HG03521 (cell line): Measurements from ENCODE around the gene CD160.
"Not testable (repeated sequence)": the region's sequence is repeated elsewhere in the genome, so short reads cannot be mapped to it uniquely, and the experiment has no call there.

ENCODE experiments used
- ATAC-seq: cut with Tn5 transposase; IDR thresholded peaks from one replicate; pipeline ENCODE4 v1.9.1; 2021; ENCODE audit warnings: mild to moderate bottlenecking, moderate library complexity; ENCODE audit not compliant: unreplicated experiment

The CD160 gene

DNA sequence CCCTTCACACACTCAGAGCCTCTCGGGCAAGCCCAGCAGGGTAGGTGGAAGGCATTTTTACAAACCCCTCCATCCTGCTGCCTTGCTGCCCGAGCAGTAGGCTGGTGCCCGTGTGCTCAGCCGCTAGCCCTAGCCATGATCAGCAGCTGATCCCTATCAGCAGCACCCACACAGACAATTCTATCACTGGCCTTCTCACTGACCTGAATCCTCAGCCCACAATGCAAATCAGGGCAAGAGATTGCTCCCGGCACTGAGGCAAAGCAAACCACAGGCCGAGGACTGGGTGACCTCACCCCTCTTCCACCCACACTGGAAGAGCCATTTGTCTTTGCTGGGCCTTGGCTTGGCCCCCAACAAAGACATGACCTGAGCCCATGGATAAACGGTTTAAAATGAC lies 11.2 kb upstream of the CD160 start:
- ATAC-seq = no peak

DNA sequence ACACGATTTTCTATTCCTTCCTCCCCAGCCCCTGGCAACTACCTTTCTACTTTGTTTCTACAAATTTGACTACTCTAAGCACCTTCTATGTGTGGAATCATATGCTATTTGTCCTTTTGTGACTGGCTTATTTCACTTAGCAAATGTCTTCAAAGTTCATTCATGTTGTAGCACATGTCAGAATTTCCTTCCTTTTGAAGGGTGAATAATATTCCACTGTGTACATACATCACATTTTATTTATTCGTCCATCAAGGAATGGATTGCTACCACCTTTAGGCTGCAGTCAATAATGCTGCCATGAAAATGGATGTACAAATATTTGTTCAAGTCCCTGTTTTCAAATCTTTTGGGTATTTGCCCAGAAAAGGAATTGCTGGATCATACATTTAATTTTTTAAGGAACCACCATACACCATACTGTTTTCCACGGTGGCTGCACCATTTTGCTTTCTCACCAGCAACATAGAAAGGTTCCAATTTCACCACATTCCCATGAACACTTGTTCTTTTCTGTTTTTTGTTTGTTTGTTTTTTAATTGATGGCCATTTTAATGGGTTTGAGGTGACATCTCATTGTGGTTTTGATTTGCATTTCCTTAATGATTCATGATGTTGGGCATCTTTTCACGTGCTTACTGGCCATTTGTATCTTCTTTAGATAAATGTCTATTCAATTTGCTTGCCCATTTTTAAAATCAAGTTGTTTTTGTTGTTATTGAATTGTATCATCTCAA lies 8.8 kb upstream of the CD160 start:
- ATAC-seq = no peak

DNA sequence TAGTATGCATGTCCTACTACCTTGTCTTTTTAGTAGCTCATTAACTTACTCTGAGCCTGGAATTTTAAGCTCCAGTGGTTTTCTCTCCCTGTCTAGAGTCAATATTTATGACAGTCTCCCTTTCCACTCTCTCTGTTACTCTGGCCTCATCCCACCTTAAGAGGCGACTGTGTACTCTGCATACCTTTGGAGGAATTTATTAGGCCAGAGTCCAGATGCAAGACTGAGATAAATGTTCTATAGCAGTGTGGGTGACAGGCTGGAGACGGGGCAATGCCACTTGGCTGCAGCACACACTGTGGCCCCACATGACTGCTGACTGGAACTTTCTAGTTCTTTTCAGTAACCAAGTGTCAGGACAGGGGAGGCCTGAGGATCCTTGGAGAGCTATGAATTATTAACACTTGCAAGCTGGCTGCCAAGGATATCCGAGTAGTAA lies 8.1 kb upstream of the CD160 start:
- no peak for ATAC-seq

DNA sequence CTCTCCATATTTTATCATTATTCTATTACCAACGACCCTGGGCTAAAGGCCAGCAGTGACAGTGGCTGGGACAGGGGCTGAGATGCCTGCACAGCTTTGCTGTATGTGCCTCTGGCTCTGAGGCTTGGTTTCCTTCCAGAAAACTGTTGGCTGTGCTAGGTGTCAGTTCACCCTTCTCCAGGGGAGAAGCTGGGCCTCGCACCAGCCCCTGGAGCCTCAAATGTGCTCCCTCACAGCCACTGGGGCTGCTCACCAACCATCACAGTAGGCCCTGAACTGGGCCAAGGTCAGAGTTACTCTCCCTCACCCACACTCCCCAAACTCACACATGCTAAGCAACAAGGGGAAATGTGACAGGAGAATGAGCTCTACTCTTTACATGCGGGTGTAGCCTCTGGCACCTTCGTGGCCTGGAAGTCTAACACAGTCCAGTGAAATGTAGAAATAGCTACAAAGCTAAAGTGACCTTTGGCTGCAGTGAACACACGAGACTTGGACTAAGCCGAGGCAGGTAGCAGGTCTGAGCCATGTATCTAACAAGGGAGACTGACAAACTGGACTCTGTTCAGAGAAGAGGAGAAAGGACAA lies 4.7 kb upstream of the CD160 start:
- ATAC-seq = no peak

DNA sequence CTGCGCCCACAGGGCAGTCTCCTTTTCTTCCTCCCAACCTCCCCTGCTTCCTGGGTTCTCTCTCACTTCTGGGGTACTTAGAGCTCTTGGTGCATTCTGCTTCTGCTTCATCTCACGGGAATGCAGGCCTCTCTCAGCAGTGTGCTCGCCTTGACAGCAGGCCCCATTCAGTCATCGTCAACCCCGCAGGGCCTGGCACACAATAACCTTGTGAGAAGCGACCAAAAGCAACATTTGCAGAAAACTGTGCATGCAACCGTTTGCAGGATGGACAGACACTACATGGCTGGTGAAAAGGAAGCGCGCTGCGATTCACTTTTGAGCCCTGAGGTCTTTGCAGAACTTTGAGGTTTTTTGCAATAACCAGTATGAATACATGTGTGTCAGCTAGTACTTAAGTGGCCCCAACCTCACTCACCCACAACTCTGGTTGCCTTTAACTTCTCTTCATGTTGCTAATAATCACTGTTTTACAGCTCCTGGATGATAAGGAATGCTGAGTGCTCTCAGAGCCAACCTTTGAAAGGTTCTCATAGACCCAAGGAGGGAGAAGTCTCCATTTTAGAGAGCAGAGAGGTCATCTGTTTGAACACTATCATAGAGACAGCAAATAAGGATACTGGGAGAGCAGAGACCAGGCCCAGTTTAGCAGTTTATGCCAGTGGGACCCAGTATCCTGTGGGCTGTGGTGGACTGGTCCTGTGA lies 2.5 kb upstream of the CD160 start:
- ATAC-seq = no peak

DNA sequence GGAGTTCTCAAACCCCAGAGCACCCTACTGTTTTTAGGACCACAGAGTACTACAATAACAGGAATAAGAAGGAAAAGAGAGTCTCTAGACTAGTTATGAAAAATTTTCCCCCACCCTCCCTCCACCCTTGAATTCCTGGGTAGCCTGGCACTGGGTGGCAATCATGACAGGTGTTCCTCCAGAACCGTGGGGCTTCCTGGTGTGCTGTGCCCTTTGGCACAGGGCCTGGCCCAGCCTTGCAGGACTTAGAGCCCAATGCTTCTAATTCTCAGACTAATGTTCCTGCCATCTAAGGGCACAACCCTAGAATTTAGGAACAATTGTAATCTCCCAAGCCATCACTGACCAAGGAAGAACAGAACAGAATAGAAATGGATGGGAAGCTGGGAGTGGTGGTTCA lies 1.5 kb upstream of the CD160 start:
- no peak for ATAC-seq

DNA sequence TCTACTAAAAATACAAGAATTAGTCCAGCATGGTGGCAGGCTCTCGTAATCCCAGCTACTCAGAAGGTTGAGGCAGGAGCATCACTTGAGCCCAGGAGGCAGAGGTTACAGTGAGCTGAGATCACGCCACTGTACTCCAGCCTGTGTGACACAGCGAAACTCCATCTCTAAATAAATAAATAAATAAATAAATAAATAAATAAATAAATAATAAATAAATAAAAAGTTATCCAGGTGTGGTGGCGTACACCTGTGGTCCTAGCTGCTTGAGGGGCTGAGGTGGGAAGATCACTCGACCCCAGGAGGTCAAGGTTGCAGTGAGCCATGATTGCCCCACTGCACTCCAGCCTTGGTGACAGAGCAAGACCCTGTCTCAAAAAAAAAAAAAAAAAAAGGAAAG lies 834 bp upstream of the CD160 start:
- not testable (repeated sequence) for ATAC-seq

DNA sequence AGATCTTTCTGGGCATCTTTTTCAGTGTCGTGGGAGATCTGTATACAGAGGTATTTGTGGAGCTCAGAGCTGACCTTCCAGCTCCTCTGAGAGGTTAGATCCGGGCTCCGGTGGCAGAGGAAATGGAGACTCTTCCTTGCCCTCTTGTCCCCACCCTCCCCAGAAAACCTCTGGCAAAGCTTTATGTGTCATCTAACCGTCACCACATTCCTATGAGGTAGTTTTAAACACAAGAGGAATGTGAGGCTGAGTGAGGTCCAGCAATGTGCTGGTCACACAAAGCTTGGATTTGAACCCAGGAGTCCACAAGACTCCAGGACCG lies 1.2 kb downstream of the CD160 start:
- ATAC-seq = no peak

DNA sequence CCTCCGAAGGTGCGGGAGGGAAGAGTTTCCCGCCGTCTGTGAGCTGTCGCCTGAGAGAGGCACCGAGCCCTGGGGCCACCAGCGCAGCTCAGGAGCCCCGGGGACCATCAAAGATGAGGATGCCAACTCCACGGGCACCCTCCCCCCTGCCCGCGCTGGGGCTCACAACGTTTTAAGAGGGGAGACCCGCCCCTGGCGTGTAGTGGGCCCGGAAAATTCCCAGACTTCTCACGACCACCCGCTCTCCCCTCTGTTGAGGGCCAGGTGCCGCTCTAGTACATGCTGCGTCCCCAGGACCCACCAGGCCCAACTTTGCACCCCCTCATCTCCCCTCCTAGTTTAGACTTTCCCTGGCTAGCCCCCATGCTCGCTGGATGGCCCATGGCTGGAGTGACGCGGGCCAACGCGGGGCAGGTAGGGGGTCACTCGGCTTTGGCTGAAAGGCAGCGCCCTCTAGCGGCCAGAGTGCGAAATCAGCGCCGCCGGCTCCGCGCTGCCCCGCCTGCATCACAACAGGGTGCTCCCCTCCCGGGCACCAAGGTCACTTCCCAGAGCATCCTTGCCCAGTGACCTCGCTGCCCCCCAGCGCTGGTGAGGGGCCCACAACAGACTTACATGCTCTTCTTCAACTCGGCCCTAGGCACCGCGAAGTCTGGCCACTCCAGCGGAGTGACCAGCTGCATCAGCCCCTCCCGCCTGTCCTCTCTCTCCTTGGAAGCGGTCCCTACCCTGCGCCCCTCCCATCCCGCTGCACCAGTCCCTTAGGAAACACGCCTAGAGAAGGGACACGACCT lies 1.8 kb downstream of the CD160 start:
- peak; percentile 74 for ATAC-seq

DNA sequence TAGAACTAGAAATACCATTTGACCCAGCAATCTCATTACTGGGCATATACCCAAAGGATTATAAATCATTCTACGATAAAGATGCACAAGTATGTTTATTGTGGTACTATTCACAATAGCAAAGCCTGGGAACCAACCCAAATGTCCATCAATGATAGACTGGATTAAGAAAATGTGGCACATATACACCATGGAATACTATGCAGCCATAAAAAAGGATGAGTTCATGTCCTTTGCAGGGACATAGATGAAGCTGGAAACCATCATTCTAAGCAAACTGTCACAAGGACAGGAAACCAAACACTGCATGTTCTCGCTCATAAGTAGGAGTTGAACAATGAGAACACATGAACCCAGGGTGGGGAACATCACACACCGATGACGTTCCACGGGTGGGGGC lies 6.9 kb downstream of the CD160 start:
- ATAC-seq = not testable (repeated sequence)

DNA sequence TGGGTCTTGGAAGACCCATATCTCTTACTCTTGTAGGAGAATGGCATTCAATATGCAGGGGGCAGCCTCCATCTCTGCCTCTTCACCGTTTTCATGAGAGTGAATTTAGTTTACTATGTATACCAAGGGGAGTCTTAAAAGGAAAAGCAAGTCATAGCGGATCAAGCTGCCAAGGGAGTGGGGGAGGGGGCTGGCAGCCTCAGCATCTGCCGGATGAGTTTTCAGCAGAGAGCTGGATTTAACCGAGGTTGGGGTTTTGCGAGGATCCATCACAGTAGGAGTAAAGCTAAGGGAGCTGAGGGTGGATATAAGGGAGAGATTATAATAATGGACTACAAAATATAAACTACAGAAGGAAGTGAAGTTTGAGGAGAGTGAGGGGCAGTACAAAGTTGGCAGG lies 9.9 kb downstream of the CD160 start:
- ATAC-seq = no peak

DNA sequence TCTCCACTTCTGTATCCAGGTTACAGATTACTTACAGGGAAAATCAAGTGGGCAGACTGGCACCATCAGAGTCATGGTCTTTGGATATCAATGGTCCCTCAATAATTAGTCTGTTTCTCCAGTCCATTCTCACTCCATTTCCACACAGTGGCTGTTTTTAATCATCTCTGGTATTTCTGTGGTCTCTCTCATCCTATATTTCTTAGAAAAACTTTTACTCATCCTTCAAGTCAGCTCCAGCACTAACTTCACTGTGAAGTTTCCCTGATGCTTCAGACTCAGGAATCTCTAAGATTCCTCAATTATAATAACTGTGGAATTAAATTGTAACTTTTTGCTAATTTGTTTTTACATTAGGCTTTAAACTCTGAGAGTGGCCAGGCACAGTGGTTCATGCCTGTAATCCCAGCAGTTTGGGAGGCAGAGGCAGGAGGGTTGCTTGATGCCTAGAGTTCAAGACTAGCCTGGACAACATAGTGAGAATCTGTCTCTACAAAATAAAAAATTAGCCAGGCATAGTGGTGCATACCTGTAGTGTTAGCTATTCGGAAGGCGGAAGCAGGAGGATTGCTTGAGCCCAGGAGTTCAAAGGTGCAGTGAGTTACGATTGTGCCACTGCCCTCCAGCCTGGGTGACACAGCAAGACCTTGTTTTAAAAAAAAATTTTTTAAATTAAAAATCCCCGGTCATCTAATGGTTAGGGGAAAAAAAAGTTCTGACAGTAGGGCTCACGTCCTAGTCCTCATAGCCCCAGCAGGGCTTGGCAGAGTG lies 10.6 kb downstream of the CD160 start:
- ATAC-seq = no peak

DNA sequence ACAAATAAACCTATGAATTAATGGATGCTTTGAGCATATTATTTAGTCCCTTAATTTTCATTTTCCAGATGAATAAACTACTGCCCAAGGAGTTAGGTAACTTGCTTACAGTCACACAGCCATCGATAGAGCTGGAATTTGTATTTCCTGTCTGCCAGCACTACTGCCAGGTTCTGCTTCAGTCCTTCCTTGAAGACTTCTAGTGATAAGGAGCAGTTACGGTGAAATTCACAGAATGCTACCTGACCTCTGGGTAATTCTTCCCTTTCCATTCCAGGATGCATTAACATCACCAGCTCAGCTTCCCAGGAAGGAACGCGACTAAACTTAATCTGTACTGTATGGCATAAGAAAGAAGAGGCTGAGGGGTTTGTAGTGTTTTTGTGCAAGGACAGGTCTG lies 11.2 kb downstream of the CD160 start:
- ATAC-seq = no peak

DNA sequence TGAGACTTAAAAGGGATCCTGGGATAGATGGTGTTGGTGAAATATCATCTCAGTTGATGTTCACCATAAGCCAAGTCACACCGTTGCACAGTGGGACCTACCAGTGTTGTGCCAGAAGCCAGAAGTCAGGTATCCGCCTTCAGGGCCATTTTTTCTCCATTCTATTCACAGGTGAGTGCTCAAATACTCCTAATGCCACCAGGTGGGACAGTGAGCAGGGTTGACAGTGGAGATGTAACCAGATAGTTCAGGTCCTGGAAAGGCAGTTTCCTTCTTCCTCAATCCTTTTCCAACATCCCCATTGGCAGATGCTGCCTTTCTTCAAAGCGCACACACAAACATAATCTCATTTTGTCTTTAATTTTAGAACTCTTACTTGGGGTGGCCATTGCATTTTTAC lies 11.6 kb downstream of the CD160 start:
- ATAC-seq = no peak

DNA sequence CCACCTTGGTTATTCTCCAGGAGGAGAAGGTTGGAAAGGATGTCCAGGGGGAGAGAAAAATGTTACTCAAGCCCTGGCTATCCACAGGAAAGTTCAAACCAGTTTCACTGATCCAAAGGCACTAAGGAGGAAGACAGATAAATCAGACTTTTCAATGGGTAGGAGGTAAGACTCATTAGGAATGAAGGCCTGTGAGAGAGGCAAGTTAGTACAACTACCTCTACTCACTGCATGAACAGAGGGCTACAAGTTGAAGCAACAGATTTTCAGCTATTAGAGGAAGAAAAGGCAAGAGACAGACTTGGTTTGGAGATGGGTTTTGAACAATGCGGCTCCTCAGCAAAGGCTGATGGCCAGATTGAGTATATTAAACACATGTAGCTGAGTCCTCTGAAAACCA lies 16.9 kb downstream of the CD160 start:
- no peak for ATAC-seq

DNA sequence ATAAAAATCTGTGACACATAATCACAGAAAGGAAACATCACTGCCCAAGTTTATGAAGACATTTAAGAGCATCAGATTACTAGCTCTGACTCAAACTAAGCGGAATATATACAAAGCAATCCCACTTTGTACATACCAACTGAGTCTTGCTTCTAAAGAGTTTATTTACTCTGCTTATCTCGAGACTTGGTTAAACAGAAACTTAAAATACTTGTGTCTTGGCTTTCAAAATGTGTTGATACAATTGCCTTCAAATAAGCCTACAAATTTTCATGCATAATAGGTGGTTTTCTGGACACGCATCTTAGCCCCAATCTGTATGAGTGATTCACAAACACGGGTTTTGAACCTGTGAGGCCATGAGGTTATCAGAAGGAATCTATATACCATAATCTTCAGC lies 21.0 kb downstream of the CD160 start:
- no peak for ATAC-seq

DNA sequence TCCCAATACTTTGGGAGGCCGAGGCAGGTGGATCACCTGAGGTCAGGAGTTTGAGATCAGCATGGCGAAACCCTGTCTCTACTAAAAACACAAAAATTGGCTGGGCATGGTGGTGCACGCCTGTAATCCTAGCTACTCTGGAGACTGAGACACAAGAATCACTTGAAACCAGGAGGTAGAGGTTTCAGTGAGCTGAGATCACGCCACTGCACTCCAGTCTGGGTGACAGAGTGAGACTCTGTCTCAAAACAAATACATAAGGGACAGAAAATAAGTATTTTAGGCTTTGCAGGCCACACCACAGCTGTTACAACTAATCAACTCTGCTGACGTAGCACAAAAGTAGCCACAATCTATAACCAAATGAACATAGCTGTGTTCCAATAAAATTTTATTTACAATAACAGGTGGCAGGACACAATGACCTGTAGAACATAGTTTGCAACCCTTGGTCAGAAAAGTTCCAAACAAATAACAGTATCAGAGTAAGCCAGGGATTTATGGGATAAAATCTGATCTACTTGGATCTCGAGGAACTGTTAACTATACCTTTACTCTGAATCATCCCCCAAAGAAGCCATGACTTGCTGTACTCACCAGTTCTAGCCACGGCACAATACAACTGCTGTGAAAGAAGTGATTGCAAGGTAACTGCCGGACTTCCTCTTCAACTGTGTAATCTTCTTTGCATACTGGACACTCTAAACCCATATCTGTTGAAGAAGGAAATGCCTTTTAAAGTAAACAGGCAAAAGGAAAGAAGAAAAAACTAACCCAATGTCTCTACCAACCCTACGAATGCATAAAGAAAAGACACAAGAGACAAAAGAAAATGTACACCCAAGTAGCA lies 28.3 kb downstream of the CD160 start:
- ATAC-seq = no peak

DNA sequence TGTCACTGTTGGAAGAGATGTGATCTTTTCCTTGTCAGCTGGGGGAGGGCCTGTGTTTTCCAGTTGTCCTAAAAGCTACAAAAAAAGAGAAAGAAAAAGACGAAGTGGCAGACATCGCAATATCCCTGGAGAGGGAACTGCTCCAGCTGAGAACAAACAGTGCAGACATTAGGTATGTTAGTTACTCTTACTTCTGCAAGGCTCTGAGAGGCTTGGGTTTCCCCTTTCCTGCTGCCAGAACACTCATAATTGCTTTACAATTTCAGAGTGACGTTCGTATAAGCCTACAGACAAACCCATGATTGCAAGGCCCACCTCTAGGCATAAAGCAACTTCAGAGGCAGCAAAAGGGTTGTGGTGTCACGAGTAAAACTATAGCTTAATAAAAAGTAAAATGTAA lies 31.1 kb downstream of the CD160 start:
- ATAC-seq = no peak

DNA sequence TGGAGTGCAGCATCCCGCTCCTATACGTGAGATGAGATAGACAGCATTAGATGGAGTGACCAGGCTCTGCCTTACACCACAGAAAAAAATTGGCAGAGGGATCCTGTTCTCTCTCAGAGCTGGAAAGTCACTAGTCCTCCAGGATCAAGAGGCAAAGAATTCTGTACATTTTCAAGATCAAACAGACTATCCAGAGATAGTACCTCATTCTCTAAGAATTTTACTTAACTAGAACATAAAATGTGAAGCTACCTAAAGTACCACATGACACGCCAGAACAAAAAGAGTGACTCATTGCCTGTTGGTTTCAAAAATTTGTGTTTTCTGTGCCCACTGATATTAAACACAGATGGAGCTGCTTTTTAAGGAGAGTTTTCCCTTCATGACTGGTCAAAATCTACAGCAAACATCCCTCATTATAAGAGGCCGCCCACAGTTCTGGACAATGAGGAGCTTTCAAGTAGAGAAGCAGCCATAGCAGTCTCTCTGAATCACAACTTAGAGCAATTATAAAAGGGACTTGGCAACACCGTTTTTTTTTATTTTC lies 32.3 kb downstream of the CD160 start:
- ATAC-seq = no peak

DNA sequence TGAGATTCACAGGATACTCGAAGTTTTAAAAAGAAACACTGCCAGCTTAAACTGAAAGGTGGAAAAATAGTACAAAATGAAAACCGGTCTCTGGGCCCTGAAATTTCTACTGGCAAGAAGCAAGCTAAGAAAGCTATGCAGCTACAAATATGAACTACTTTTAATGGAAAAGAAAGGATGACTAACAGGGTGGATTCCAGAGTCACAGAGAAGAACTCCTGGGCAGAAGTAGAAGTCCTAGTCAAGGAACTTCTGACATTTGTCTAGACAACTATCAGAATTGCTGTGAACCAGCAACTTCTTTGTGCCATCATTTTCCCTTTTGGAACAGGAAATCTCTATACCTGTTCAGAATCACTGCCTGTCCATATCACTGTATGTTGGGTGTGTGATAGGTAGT lies 38.1 kb downstream of the CD160 start:
- no peak for ATAC-seq
